NCI-H1694 (cell line): ENCODE results near the gene AGAP5.

ENCODE experiments used
- DNase-seq: peaks from one replicate; lab custom pipeline; 2025; lab: John Stamatoyannopoulos, UW

Gene AGAP5

GRCh38 chr10:73653701-73654100 is 44.2 kb downstream of the AGAP5 start:
- no peak for DNase-seq

GRCh38 chr10:73653195-73653594 is 44.7 kb downstream of the AGAP5 start:
- DNase-seq, result no peak

- DNase-seq, result no peak
These were observed 47.2 kb downstream of the AGAP5 start for GRCh38 chr10:73650537-73651331.

GRCh38 chr10:73649876-73650536 is 47.9 kb downstream of the AGAP5 start:
- DNase-seq, result no peak

GRCh38 chr10:73648975-73649829 is 48.7 kb downstream of the AGAP5 start:
- no peak for DNase-seq

- DNase-seq, result no peak
These were observed 49.8 kb downstream of the AGAP5 start for GRCh38 chr10:73647875-73648651.

- peak; percentile 55 for DNase-seq
These were observed 50.6 kb downstream of the AGAP5 start for GRCh38 chr10:73647211-73647874.

GRCh38 chr10:73646598-73647041 is 51.3 kb downstream of the AGAP5 start:
- no peak for DNase-seq

GRCh38 chr10:73645251-73645650 is 52.7 kb downstream of the AGAP5 start:
- DNase-seq, result no peak

GRCh38 chr10:73644767-73645166 is 53.1 kb downstream of the AGAP5 start:
- DNase-seq, result no peak

GRCh38 chr10:73644015-73644743 is 53.7 kb downstream of the AGAP5 start:
- peak; percentile 56 for DNase-seq

GRCh38 chr10:73643362-73643761 is 54.5 kb downstream of the AGAP5 start:
- no peak for DNase-seq

- DNase-seq, result no peak
These were observed 56.4 kb downstream of the AGAP5 start, which contains the start of gene MYOZ1 for GRCh38 chr10:73641328-73642060. Gene MYOZ1, minus strand, starts transcription at chr10:73641474. Its CDS starts 1,457 bp downstream, at chr10:73640017.

- no peak for DNase-seq
These were observed 58.6 kb downstream of the AGAP5 start for GRCh38 chr10:73639286-73639685.

- no peak for DNase-seq
These were observed 62.1 kb downstream of the AGAP5 start for GRCh38 chr10:73635781-73636180.

- DNase-seq, result no peak
These were observed 63.5 kb downstream of the AGAP5 start for GRCh38 chr10:73634421-73634820.

- DNase-seq, result no peak
These were observed 68.7 kb downstream of the AGAP5 start for GRCh38 chr10:73629165-73629564.

GRCh38 chr10:73628405-73628804 is 69.5 kb downstream of the AGAP5 start:
- DNase-seq, result no peak

GRCh38 chr10:73627300-73627699 is 70.6 kb downstream of the AGAP5 start:
- DNase-seq, result no peak
